ENCODE measurements around the gene ANKS1A.

ANKS1A gene

DNA sequence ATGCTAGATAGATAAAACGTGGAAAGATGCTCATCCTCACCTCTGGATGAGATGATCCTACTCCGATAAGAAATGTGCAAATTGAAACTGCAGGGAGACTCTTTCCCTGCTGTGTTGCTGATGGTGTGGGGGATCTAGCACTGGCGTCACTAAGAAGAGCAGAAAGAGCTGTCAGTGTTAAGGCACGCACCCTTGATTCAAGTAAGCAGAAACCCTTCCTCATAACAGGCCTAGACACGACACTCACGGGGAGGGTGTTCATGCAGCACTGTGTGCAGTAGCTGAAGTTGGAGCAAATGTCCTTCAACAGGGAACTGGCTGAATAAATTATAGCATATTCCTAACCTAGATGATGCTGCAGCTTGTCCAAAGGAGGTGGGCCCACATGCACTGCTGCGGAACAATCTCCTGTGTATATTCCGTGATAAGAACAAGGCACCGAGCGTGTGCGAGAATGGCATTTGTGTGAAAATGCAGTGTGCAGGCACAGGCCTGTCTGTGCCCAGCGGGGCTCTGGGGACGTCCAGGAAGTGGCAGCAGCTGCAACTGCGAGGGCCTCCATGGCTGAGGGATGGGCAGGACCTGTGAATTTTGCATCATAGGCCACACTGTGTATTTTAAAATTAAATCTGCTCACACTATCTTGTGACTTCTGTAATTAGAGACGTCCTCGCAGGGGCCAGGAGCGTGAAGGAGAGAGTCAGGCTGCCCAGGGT, 188.1 kb downstream of the ANKS1A start:
- no peak for DNase-seq

DNA sequence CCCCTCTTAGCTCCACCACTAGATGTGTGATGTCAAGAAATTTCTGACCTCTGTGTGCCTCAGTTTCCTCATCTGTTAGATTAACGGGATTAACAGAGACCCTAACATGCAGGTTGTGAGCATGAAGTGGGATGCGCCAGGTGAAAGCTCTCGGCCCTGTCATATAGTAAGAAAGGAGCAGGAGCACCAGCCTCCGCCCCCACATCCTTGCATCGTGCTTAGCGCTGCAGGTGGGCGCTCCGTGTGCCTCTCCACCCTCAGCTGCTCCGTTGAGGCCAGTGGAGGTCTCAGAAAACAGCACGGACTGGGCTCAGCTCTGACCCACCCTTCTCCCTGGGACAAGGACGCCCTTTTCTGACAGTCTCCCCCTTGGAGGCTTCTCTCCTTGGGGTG, 188.7 kb downstream of the ANKS1A start:
- DNase-seq, result no peak

DNA sequence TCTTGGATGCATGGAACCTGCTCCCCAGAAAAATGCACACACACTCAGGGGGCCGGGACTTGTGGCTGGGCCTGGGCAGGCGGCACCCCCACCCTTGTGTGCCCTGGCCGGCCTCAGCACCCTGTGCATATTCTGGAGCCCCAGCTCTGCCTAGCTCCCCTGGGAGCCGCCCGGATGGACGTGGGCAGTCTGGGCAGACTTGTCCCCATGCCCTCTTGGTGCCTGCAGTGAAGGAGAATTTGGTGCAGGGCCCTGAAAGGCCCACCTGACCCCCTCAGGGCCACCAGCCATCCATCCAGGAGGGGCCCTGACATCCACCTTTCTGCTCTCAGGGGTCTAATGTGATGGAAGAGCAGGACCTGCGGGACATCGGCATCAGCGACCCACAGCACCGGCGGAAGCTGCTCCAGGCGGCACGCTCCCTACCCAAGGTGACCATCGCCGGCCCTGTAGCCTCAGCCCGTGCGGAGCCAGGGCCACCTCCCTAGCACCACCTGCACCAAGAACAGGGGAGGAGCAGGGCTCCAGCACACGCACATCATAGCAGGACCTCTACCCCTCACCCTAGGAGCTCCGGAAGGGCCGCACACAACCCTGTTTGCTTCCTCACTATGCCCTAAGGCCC, 189.3 kb downstream of the ANKS1A start:
- no peak for DNase-seq

DNA sequence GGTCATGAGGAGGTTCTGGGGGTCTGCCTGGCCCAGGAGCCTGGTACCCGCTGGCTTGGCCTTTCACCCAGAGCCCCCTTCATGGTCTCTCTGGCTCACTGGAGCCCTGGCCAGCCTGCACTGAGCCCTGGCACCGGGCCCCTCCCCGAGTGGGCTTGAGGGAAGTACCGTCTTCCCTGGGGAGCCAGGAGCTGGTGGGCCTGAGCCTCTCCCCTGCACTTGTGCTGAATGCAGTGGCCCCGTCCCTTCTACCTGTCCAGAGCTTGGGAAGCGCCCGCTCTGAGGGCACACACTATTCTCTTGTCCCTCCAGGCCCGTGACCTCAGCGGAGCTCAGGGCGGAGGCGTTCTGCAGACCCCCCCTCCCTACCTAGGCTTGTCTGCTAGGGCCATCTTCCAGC, 189.8 kb downstream of the ANKS1A start:
- no peak for DNase-seq

DNA sequence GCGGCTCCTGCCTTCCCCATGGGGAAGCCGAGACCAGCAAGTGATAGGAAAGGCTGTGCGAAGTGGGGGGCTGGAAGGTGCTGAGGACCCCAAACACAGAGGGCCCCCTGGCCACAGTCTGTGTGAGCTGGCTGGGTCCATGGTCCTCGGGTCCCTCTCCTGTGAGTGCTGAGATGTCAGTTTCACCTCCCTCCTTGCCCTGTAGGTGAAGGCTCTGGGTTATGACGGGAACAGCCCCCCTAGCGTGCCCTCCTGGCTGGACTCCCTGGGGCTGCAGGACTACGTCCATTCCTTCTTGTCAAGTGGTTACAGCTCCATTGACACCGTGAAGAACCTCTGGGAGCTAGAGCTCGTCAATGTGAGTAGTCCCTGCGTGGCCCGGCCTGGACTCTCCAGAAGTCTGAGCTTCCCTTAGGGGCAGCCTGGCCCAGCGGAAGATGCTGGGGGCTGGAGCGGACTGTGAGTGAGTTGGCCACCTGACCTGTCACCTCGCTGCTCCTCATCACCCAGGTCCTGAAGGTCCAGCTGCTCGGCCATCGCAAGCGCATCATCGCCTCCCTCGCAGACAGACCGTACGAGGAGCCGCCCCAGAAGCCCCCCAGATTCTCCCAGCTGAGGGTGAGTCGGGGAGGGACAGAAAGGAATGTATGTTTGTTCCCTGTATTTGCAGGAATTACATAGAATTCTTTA, 190.4 kb downstream of the ANKS1A start:
- DNase-seq, result no peak

DNA sequence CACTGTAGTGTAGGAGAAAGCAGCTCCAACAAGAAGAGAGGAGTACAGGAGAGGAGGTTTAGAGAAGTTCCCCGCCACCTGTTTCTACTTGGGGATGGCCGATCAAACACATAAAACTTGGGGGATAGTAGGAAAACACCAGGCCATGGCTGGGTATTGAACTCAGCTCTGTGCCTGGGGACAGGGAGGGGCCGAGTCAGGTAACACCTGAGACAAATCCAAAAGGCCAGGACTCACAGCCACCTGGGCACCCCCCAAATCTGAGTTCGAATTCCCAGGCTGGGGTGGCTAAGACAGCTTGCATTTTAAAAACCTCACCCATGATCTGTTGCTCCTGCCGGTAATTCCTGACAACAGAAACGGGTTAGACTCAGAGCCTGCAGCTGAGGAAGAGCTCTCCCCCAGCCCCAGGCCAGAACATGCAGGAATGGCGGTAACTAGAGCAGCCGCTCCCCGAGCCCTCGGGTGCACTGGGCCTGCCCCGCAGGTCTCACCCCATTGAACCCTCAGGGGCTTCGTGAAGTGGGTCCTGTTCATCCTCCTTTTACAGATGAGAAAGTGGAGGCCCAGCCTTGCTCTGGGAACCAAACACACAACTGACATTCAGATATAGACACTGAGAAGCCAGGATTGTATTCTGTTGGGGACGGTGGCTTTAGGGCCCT, 191.1 kb downstream of the ANKS1A start:
- DNase-seq, result no peak

DNA sequence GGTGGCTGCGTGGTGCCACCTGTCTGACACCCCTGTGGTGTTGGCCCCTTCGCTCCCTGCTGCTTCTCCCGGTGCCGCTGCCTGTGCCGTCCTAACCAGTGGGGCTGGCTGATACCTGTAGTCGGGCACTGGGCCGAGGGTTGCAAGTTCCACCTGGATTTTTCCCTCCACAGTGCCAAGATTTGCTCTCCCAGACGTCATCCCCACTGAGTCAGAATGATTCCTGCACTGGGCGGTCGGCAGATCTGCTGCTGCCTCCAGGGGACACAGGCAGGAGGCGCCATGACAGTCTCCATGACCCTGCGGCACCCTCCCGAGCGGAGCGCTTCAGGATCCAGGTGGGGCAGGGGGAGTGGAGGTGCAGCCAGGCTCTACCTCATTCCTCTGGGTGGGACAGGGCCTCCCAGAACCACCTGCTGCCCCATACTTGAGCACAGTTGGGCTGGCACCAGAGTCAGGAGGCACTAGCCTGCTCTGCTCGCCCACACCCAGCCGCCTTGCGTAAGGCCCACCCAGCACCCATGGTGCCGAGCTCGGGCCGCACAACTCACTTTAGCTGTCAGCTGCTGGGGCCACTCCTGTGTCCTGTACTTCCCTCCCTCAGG, 191.9 kb downstream of the ANKS1A start:
- no peak for DNase-seq

DNA sequence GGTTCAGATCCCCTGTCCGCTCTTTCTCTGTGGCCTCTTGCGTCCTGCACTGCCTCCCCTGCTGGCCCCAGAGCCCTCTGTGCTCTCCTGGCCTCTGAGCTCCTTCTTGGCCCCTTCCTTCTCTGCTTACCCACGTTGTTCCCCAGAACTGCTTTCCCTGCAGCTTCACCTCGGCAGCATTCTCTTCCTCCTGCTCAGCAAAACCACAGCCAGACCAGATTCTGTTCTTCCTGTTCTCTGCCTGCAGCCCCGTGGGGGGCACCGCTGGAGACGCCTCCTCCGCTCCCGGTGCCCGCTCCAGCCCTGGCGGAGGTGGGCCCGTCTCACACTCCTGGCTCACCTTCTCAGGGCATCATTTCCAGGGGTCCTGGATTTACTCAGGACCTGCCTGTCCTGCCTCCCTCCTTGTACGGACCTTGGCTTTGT, 192.4 kb downstream of the ANKS1A start:
- DNase-seq, result no peak

DNA sequence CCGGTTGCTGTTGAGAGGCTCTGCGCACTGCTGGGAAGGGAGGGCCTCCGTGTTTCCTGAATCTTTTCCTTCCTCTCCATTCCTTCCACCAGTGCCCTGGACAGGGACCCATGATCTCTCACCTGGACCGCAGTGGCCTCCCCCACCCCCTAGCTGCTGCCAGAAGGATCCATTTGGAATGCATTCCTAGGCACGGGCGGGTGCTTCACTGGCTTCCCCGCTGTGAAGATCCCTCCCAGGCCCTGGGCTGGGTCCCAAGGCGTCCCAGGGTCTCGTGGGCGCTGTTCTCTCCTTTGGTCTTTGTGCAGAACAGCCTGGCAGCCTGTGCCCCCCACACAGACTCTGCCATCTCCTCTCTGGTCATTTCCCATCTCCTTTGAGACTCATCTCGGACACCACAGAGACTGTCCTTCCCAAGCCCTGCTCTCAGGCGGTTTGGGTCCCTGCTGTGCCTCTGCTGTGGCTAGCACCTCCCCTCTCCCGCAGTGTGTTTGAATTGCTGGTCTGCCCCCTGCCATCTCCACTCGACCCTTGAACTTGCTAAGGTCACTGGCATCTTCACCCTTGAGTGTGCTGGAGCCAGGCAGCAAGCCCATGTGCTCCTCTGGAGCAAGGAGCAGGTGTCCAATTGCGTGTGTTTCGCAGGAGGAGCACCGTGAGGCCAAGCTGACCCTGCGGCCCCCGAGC, 193.1 kb downstream of the ANKS1A start:
- DNase-seq, result no peak

DNA sequence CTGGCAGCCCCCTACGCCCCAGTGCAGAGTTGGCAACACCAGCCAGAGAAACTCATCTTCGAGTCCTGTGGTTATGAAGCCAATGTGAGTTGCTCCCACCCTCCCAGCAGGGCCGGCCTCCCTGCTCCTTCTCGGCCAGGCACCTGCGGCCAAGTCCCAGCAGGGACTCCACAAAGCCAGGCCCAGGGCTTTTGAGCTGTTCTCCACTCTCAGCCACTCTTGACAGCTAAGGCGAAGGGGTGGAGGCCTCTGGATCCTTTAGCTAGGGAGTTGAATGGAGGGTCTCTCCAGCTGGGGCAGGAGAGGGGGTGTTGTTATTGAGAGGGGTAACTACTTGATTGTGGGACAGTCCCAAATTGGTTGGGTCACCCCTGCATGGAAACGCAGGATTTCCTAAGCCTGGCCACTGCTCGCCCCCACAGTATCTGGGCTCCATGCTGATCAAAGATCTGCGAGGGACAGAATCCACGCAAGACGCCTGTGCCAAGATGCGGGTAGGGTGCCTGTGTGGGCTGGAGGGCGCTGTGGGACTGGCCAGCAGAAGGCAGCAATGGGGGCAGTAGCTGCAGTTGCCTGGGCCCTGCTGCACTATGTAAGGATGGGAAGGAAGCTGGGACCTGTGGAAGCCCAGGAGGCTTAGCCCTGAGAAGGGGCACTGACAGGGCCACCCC, 193.8 kb downstream of the ANKS1A start:
- no peak for DNase-seq

DNA sequence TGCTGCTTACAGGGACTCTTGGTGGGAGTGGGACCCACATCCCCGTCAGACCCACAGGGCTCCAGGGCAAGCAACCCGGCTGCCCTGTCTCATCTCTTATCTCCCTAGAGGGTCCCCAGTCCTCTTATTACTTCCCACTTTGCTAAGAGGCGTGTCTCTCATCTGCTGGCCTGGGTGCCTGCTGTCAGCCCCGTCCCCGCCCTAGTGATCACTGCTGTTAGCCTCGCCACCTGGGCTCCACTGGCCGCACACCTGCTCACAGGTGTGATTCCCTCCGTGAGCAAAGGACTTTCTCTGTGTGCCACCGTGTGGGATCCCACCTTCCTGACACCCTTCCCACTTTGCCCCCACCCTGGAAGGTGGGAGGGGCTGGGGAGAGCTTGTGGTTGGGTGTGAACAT, 194.5 kb downstream of the ANKS1A start:
- no peak for DNase-seq

DNA sequence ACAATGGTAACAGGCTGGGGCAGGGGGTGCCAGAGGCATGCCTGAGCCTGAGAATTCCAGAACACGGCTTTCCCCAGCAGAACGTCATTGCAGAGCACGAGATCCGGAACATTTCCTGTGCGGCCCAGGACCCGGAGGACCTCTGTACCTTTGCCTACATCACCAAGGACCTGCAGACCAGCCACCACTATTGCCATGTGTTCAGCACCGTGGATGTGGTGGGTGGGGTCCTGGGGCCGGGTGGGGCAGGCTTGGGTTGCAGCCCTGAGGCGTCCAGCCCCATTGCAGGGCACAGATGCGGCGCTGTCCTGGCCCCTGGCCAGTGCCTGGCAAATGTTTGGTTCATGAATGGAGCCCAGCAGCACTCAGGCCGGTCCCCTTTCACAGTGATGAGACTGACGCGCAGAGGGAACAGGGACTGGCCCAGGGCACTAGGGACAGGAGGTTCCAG, 195.0 kb downstream of the ANKS1A start:
- no peak for DNase-seq

DNA sequence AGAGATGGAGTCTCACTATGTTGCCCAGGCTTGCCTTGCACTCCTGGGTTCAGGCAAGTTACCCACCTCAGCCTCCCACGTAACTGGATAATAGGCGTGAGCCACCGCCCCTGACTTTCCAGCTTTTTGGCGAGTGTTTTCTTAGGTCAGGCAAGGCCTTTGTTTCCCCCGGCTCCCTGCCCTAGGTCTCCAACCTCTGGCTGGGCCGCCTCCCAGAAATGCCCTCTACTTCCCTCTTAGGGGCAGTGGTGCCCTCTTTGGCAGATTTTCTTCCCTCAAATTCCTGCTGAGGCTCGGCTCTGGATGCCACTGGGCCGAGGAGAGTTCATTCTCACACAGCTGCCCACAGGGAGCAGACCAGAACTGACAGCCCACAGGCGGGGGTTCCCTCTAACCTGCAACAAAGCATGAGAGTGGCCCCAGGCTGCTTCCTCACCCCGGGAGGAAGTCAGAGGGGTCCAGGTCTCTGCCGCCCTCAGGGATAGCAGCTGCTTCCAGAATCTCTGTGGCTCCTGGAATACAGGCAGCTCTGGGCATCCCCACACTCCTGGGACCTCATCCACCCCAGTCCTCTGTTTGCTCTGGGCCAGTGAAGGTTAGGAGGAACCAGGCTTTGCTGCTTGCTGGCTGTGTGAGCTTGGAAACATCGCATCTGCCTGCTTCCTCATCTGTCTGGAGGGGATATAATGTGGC, 195.6 kb downstream of the ANKS1A start:
- no peak for DNase-seq

DNA sequence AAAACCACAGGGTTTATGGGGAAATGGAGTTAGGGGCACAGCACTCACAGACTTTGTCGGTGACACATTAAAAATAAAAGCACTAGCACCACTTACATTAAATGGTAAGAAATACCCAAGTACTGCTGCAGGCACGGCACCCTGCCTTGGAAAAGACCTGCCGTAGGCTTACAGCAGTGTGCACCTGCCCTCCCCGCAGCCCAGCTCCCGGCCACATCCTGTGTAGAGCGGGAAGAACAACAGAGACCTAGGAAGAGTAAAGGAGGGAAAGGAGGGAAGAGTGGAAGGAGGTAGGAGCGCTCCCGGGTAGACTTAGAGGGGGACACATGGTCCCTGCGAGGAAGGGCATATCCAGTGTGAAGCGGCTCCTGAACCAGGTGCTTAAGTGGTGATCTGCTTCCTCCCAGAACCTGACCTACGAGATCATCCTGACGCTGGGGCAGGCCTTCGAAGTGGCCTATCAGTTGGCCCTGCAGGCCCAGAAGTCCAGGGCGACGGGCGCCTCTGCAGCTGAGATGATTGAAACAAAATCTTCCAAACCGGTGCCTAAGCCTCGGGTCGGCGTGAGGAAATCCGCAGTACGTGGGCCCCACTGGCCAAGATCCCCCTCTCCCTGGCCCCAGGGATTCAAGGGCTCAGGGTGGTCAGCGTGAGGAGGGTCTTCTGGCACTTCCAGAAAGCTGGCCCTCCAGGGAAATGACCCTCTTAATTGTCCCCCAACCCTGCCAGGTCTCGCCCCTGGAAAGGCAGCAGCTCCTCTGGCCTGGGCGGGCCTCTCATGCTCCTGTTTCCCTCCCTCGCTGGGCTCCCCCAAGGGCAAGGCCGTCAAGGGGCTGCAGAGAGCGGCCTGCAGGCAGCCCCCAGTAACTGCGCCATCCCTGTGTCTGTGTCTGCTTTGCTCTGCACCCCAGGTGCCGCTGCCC, 196.6 kb downstream of the ANKS1A start:
- DNase-seq, result no peak

DNA sequence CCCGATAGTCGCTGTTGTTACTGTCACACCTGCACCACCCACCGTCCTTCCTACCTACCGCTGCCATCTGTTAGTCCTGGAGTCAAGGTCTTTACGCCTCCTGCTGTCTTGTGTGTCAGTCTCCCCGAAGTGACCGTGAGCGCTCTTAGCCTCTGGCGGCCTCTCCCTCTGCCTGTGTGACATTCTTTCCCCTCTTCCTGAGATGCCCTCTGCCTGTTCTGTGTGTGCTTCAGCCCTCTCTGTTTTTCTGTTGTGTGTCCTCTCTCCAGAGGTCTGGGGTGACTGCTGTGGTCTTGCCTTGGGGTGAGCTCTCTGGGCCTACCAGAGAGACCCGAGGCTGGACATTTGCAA, 197.2 kb downstream of the ANKS1A start:
- no peak for DNase-seq

DNA sequence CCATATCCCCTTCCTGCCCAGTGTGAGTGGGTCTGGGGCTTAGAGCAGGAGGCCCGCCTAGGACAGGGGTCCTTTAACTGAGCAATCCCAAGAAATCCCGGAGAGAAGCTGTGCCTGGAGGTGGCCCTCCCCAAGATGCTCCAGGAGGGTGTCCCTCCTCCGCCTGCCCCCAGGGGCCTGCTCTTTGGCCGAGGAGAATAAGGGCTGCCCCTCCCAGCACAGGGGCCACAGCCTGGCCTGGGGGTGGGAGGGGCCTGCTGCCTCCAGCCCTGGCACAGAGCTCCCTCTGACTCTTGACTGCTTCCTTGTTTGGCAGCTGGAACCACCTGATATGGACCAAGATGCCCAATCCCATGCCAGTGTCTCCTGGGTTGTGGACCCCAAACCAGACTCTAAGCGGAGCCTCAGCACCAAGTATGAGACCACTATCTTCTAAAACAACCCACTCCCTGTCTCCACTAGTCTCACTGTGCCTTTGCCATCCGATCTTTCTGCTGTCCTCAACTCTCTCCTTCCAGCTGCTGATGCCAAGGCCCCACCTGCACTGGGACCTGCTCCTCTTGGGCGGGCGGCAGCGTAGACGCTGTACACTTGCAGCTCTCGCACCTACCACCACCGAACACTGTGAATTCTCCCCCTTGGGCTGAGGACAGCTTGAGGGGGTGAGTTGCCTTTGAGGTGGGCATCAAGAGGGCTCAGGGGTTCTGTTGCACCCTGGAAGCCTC, 197.7 kb downstream of the ANKS1A start:
- no peak for DNase-seq

DNA sequence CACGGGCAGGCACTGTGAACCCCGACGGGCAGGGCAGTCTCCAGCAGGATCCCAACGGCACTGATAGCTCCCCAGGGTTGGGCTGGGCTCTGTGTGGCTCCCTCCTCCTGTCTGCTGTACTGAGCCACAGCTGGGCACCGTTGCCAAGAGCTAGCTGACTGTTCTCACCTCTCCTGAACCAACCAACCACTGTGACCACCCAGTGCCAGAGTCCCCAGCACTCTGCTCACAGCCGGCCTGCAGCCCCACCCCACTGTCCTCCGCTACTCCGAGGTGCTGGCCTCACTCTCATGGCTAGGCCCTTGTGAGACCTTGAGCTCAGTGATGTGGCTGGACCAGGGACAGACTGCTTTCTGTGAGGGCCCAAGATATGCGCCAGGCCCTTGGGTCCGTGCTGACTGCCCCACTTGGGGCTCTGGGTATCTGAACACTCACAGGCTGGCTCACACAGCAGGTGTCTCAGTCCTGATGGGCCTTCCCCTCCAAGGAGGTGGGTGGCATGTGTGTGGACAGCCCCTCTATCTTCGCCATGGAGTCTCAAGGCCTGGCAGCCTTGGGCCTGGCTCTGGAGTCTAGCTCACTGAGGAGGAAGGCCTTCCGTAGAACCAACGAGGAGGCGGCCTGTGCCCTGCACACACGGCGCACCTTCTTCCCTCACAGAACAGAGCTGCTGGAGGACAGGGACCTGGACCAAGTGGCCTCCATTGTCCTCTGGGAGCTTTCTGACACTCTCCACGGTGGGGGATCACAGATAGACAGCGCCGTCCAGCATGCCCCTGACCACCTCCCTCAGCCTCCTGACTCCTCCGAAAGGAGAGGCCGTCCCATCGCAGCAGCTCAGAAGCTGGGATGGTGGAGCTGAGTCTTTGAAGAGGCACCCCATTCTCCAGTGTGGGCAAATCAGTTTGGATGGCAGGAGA, 198.6 kb downstream of the ANKS1A start:
- no peak for DNase-seq
